ENCODE measurements around the gene CARHSP1. TPM values are rescaled to one million over a fixed set of nuclear protein-coding genes. Genes with fewer than 3 reads are reported as not detected.
"Not testable (repeated sequence)": the region's sequence is repeated elsewhere in the genome, so short reads cannot be mapped to it uniquely, and the experiment has no call there.

CARHSP1 gene
- polyA plus RNA-seq, 1 of the 3 experiments (the other 2 are of a cell fraction), result 93.6 TPM

- Histone ChIP-seq H3K4me2 (peak overlapping the region; percentile 24; the same call in 1 of the 2 replicates), H3K9ac (no peak overlapping the region), H3K4me1 (ENCODE audit: control insufficient read depth in 1 of 2, insufficient read depth in 2 of 2, low read depth in 1 of 2, low read length in 1 of 2) (peaks cover 0 to 3% of the 10 kb centered on the region in 2 experiments; a peak in 1 of 4 replicates), H3F3A (replicated peaks; ENCODE audit: insufficient read depth) (no peaks in the 10 kb centered on the region), H3K27me3 (ENCODE audit: insufficient read depth) (no peaks in the 10 kb centered on the region), H4K20me1 (ENCODE audit: insufficient read depth) (no peaks in the 10 kb centered on the region), H3K79me2 (ENCODE audit: insufficient read depth) (no peaks in the 10 kb centered on the region), H3K27ac (ENCODE audit: low read depth in 2 of 2, low read length in 1 of 2) (no peak overlapping the region), H3K4me3 (ENCODE audit: low read depth in 2 of 2, low read length in 1 of 2) (no peak overlapping the region), H3K9me2 (no peaks in the 10 kb centered on the region), H3K9me3 (no peaks in the 10 kb centered on the region), H3K36me3 (replicated peaks in 1 of 2; ENCODE audit: control insufficient read depth in 1 of 2, insufficient read depth in 2 of 2, low read length in 1 of 2) (no peaks in the 10 kb centered on the region), H2AFZ (ENCODE audit: low read depth) (no peak overlapping the region)
- TF ChIP-seq RAD21 (IDR thresholded peaks at IDR 0.05; ENCODE audit: low read length) (no peak), RCOR1 (IDR thresholded peaks at IDR 0.05; ENCODE audit: low read length) (no peak), TAF1 (IDR thresholded peaks at IDR 0.05; ENCODE audit: borderline replicate concordance, low read depth, low read length) (no peak), NFIC (IDR thresholded peaks at IDR 0.05; ENCODE audit: borderline replicate concordance) (no peak), YY1 (IDR thresholded peaks at IDR 0.05; ENCODE audit: low read depth) (no peak), EZH2phosphoT487 (IDR thresholded peaks at IDR 0.05; ENCODE audit: borderline replicate concordance, low read depth) (no peak), ELF1 (IDR thresholded peaks at IDR 0.05) (no peak), FOXM1 (IDR thresholded peaks at IDR 0.05; ENCODE audit: low read depth) (no peak), PBX3 (IDR thresholded peaks at IDR 0.05) (no peak), RXRA (IDR thresholded peaks at IDR 0.05; ENCODE audit: borderline replicate concordance, low read depth) (no peak), IRF3 (IDR thresholded peaks at IDR 0.05; ENCODE audit: low read depth, low read length) (no peak)
- 78% methylated on average over 8 of the region's 8 CpGs for WGBS (ENCODE audit: low lambda C conversion rate)
- ChIA-PET POLR2A (no interaction called here), CTCF (interaction anchor here (0.7 to 4.7 kb wide), 8 partner anchors 9 to 311 kb away, joined by 3 to 50 read pairs (median 4); partner anchors contain the start of gene CARHSP1)
- DNase-seq, result no peak
Observed at GRCh38 chr16:8877894-8878522, 9.2 kb upstream of the CARHSP1 start.

GRCh38 chr16:8875317-8875716 is 6.5 kb upstream of the CARHSP1 start:
- H2AFZ ChIP-seq (ENCODE audit: low read depth); H3K9me3 ChIP-seq; H3K4me3 ChIP-seq (ENCODE audit: low read depth in 2 of 2, low read length in 1 of 2); H3K9ac ChIP-seq; H3K9me2 ChIP-seq; DNase-seq; H3K4me2 ChIP-seq; POLR2A ChIA-PET; H3K27ac ChIP-seq (ENCODE audit: low read depth in 2 of 2, low read length in 1 of 2); H3K79me2 ChIP-seq (ENCODE audit: insufficient read depth); H3F3A ChIP-seq (replicated peaks; ENCODE audit: insufficient read depth); H3K4me1 ChIP-seq (ENCODE audit: control insufficient read depth in 1 of 2, insufficient read depth in 2 of 2, low read depth in 1 of 2, low read length in 1 of 2); H3K27me3 ChIP-seq (ENCODE audit: insufficient read depth); H3K36me3 ChIP-seq (replicated peaks in 1 of 2; ENCODE audit: control insufficient read depth in 1 of 2, insufficient read depth in 2 of 2, low read length in 1 of 2); H4K20me1 ChIP-seq (ENCODE audit: insufficient read depth): not testable (repeated sequence)
- CTCF ChIA-PET, result interaction anchor here (1.8 kb wide), 1 partner anchor 219 kb away, joined by 6 read pairs; no protein-coding TSS in a partner anchor
- WGBS (ENCODE audit: low lambda C conversion rate), result 77% methylated on average over 7 of the region's 7 CpGs

Data from SK-N-SH (cell line).